PC-9 (cell line): ENCODE data around the gene ACSL3.

Experiments
- EZH2 ChIP-seq: fragments of 200-600 bp; sonication (generic); IDR thresholded peaks from 2 replicates; pipeline ENCODE4 v1.8.0; 2017; ENCODE audit warnings: antibody characterized with exemption, low read depth
- TF ChIP-seq, protein P1 (sequence below): fragments of 200-600 bp; sonication (generic); conservative IDR thresholded peaks from 2 replicates; pipeline ENCODE4 v1.6.1; 2017; ENCODE audit warnings: mixed run types, antibody characterized with exemption, mild to moderate bottlenecking, moderate library complexity

- TF ChIP-seq, protein P1, sequence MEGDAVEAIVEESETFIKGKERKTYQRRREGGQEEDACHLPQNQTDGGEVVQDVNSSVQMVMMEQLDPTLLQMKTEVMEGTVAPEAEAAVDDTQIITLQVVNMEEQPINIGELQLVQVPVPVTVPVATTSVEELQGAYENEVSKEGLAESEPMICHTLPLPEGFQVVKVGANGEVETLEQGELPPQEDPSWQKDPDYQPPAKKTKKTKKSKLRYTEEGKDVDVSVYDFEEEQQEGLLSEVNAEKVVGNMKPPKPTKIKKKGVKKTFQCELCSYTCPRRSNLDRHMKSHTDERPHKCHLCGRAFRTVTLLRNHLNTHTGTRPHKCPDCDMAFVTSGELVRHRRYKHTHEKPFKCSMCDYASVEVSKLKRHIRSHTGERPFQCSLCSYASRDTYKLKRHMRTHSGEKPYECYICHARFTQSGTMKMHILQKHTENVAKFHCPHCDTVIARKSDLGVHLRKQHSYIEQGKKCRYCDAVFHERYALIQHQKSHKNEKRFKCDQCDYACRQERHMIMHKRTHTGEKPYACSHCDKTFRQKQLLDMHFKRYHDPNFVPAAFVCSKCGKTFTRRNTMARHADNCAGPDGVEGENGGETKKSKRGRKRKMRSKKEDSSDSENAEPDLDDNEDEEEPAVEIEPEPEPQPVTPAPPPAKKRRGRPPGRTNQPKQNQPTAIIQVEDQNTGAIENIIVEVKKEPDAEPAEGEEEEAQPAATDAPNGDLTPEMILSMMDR, result no peak
- TF ChIP-seq EZH2, result no peak
Observed at GRCh38 chr2:222900354-222900753, 39.5 kb downstream of the ACSL3 start.
